Activated CD4-positive, alpha-beta T cell treated with anti-CD3 and anti-CD28 coated beads, Interleukin-2, amount 50 U/mL, for 24 hours (primary cell): ENCODE data around the gene FOXJ2.
"Not testable (repeated sequence)": the region's sequence is repeated elsewhere in the genome, so short reads cannot be mapped to it uniquely, and the experiment has no call there.

Source experiments
- DNase-seq, 2 donors: peaks; one replicate each; pipeline ENCODE4 v3.0.0-alpha.2; 2020; ENCODE audit warnings: low read depth in 1 of 2, low spot score in 1 of 2

The FOXJ2 gene

DNA sequence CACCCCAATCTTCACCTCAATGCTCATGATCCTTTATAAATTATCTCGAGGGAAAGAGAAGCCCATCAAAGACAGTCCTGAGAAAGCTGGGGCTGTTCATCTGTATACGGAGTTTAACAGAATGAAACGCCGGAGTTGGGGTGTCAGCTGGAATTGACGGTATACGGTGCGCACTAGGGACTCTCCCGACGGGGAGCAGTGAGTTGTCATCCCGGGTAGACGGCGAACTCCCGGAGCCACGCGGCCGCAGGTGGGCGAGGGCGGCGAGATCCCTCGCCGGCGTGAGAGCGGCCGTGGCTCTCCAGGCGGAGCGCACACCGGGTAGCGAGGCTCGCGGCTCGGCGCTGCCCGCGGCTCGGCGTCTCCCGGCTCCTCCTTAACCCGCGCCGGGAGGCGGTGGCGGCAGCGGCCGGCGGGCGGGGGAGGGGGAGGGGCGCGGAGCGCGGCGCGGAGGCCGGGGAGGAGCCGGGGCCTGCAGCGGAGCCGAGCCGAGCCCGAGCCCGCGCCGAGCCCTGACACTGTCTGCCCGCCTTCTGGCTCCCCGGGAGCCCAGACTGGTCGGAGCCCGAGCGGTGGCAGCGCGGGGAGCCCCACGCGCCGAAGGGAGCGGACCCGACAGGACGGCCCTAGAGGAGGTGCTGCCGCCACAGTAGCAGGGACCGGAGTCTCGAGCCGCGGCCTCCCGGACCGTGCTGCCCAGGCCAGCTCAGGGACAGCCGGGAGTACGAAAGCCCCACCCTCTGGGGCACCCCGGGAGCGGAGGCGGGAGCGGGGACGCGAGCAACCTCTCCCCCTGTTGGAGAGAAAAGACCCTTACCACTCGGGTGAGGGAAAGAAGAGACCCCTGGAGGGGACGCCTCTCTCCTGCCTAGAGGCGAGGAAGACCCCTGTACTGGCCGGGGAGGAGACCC is at the start of gene FOXJ2:
TSS of gene FOXJ2 (plus strand) at position 475 of the 911 bp plus-strand sequence. CDS start 7,117 bp downstream, outside the sequence.
- DNase-seq: peak; percentile 54 to 63

DNA sequence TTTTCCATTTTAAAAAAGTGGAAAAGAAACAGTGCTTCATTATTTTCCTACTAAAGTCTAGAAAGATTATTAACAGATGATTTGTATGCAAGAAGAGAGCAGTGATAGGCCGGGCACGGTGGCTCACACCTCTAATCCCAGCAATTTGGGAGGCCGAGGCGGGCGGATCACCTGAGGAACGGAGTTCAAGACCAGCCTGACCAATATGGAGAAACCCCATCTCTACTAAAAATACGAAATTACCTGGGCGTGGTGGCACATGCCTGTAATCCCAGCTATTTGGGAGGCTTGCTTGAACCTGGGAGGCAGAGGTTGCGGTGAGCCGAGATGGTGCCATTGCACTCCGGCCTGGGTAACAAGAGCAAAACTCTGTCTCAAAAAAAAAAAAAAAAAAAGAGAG is 49.5 kb upstream of the FOXJ2 start:
- not testable (repeated sequence) for DNase-seq

DNA sequence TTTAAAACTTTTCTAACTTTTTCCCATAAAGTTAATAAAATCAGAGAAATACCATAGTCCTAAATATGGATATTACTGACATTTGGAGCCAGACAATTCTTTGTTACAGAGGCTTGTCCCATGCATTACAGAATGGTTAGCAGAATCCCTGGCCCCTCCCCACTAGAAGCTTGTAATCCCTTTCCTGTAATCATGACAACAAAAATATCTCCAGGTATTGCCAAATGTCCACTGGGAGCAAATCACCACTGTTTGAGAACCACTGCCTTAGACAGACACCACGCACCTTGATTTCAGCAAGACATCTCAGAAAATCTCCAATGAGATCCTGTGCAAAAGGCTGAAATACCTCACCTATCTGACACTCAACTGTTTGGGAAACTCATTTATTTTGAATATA is 49.1 kb upstream of the FOXJ2 start:
- not testable (repeated sequence) for DNase-seq

DNA sequence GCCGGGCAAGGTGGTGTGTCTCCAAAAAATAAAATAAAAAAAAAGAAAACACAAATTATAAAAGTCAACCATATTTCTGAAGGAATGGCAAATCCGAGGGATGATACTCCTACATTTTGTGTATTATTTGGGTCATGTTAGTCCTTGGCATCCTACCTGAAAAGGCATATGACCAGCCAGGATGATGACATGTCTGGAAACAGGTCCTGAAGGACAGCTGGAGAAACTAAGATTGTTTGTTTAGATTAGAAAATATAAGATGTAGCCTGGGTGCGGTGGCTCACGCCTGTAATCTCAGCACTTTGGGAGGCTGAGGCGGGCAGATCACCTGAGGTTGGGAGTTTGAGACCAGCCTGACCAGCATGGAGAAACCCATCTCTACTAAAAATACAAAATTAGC is 47.6 kb upstream of the FOXJ2 start:
- no peak for DNase-seq

DNA sequence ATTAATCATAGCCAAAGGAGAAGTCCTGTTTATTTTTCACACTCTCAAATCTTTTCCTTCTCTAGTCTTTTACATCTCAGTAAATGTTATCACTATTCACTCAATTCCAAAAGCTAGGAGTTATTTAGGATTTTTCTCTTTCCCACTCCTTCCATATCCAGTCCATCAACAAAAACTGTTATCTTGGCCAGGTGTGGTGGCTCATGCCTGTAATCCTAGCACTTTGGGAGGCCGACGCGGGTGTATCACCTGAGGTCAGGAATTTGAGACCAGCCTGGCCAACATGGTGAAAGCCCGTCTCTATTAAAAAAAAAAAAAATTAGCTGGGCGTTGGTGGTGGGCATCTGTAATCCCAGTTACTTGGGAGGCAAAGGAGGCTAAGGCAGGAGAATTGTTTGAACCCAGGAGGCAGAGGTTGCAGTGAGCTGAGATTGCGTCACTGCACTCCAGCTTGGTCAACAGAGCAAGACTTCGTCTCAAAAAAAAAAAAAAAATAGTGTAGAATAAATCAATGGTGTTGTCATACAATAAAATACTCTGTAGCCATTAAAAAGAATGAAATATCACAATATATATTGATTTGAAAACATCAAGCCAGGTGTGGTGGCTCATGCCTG is 46.6 kb upstream of the FOXJ2 start:
- DNase-seq: no peak

DNA sequence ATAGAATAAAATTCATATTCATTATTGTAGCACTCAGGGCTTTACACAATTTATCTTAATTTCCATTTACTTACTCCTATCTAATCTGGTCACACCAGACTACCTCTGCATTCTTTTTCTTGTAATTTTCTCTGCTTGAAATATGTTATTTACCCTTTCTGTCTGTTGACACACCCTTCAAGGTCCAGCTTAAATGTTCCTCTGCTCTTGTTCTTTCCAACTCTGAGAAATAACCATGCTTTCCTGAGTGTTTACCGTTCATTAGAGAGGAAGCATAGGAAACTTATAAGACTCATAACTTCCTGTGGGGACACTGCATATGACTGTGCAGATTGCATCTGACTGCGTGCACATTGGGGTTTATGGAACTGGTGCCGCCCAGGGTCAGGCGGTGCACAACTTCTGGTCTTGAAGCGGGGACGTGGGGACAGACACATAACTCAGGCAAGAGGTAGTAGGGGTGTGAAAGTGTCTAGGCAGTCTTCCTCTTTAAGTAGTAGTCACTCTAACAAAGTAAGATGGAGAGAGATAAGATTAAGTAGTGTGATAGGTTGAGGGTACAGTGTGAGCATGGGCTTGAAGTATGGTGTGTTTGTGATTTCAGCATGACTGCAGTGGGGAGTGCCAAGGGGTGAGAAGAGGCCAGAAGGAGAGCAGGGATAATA is 42.6 kb upstream of the FOXJ2 start:
- peak; percentile 26 to 55 for DNase-seq

DNA sequence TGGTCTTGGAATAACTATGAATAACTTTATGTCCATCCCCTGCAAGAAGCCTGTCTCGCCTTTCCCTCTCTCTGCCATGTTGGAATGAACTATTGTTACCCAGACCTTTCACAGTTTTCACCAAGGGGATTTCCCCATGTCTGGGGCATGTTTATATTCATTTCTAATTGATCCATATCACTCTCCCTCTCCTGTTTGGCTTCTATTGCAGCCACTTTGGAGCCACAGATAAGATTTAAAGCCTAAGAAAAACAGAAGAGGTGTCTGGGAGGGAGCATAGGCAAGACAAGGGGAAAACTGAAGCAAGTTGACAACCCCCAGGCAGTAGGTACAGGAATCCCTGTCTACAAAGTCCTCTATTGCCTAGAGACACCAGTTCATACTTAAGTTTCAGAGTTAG is 41.0 kb upstream of the FOXJ2 start:
- no peak for DNase-seq

DNA sequence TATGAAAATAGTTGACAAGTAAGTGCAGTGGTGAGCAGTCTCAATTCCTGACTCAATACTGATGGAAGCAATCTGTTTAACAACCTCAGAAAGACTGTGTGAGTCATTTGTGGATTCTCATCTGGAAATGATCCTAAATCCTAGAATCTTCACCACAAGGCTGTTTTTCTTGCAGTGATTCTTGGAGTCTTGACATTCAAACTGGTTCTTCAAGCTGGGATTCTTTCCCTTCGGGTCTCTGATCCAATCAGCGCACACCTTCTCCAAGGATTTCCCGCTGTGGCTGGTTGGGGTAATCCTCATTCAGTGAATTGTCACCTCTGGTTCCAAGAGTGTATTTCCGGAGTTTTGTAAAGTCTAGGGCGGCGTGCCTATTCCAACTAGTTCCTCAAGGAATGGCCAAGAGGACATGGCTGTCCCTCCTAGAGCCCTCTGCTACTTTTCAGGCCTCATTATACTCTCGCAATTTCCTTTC is 37.7 kb upstream of the FOXJ2 start:
- no peak for DNase-seq

DNA sequence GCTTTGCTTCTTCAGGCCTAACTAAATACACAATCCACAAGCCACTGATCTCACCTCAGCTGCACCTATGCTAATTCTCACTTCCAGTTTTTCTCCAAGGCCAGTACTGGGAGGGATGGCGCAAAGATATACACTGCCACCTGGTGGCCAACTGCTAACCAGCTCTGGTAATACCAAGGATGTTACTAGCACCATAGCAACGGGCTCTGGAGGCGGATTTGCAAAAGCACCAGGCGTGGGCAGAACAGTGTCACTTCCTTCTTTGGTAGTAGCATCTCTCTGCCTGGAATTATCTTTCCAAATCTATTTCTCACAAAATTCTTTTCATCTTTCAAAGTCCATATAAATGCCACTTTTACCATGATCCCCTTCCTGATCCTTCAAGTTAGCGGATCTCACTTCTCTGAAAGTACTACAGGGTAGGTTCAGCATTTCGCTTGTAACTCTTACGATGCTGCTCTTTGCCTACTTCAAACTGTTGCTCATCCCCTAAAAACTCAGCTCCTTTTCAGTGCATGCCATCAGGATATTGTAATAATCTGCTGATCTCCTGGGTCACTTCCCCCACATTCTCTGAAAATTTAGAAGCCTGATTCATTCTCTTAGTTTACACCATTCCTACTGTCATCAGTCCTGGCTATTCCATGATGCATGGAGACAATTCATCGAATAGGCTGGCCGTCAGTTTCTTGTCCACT is 37.1 kb upstream of the FOXJ2 start:
- DNase-seq: peak; percentile 57 to 88

DNA sequence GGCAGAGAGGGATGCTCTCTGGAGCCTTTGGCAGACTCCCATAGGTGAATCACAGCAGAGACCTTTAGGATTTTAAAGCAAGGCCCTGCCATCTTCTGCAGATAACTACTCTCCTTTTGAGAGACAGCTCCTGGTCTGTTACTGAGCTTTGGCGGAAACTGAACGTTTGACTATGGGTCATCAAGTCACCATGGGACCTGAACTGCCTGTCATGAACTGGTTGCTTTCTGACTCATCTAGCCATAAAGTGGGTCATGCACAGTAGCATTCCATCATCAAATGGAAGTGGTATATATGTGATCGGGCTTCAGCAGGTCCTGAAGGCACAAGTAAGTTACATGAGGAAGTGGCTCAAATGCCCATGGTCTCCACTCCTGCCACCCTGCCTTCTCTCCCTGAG is 31.7 kb upstream of the FOXJ2 start:
- not testable (repeated sequence) for DNase-seq

DNA sequence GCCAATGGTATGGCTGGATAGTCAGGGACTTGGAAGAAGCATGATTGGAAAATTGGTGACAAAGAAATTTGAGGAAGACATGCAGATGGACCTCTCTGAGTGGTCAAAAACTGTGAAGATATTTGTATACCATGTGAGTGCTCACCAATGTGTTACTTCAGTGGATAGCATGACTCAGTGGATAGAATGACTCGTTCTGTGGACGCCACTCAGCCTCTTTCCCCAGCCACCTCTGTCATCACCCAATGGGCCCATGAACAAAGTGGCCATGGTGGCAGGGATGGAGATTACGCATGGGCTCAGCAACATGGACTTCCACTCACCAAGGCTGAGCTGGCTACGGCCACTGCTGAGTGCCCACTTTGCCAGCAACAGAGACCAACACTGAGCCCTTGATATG is 31.0 kb upstream of the FOXJ2 start:
- DNase-seq: not testable (repeated sequence)

DNA sequence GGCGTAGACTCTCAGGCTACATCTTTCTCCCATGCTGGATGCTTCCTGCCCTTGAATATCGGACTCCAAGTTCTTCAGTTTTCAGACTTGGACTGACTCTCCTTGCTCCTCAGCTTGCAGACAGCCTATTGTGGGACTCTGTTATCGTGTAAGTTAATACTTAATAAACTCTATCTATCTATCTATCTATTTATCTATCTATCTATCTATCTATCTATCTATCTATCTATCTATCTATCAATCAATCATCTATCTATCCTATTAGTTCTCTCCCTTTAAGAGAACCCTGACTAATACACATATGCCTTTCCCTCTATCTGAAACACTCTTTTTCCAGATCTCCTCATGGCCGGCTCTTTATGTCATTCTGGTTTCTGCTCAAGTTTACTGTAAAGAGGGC is 27.6 kb upstream of the FOXJ2 start:
- DNase-seq: not testable (repeated sequence)

DNA sequence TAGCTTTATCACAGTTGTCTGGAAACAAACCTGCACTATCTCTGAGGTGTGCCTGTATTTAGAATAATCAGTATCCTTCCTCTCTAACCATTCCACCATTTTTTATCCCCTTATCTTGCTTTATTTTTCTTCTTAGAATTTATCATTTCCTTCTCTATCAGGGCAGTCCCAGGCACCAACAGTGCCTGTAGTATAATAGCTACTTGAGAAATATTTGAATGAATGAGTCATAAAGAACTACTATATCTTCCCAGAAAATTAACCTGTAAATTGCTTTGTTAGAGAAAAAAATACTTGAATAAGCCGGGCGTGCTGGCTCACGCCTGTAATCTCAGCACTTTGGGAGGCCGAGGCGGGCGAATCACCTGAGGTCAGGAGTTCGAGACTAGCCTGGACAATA is 21.2 kb upstream of the FOXJ2 start:
- no peak for DNase-seq

DNA sequence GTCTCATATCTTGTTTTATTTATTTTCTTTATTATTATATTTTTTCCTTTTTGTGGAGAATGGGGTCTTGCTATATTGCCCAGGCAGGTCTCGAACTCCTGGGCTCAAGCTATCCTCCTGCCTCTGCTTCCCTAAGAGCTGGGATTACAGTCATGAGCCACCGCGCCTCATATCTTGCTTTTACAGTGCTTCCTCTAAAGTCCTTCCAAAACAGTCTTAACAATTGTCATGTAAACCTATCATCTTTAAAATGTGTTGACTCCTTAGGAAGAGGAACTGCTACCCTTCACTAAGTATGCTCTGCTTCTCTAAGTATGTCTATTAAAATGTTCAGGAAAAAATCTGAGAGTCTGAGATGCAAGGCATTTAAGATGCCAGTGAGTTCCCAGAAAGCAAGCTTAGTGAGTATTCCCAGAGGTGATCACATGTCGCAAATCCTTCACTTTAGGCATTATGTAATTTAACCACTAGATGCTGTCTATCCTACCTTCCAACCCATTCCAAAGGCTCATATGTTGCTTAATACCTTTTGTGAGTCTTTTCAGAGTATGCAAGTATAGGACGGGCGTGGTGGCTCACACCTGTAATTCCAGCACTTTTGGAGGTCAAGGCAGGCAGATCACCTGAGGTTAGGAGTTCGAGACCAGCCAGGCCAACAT is 19.7 kb upstream of the FOXJ2 start:
- DNase-seq: no peak

DNA sequence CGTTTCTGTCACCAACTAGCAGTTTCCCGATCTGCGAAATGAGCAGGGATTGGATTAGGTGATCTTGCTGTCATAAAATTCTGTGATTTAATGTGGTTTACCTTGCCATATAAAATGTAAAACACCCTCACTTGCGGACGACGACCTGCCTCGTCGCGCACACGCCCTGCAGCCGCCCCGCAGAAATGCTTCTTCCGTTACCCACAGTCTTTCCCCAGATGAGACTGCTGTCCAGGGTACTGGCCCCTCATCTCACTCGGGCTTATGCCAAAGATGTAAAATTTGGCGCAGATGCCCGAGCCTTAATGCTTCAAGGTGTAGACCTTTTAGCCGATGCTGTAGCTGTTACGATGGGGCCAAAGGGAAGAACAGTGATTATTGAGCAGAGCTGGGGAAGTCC is 17.7 kb upstream of the FOXJ2 start:
- no peak for DNase-seq

DNA sequence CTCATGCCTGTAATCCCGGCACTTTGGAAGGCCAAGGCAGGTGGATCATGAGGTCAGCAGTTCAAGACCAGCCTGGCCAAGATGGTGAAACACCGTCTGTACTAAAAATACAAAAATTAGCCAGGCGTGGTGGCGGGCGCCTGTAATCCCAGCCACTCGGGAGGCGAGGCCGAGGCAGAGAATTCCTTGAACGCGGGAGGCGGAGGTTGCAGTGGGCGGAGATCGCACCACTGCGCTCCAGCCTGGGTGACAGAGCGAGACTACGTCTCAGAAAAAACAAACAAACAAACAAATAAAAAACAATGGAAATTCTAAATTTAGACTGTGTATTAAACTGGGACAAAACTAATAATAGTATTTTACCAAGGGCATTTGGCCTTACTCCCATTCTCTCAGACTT is 14.3 kb upstream of the FOXJ2 start:
- not testable (repeated sequence) for DNase-seq

DNA sequence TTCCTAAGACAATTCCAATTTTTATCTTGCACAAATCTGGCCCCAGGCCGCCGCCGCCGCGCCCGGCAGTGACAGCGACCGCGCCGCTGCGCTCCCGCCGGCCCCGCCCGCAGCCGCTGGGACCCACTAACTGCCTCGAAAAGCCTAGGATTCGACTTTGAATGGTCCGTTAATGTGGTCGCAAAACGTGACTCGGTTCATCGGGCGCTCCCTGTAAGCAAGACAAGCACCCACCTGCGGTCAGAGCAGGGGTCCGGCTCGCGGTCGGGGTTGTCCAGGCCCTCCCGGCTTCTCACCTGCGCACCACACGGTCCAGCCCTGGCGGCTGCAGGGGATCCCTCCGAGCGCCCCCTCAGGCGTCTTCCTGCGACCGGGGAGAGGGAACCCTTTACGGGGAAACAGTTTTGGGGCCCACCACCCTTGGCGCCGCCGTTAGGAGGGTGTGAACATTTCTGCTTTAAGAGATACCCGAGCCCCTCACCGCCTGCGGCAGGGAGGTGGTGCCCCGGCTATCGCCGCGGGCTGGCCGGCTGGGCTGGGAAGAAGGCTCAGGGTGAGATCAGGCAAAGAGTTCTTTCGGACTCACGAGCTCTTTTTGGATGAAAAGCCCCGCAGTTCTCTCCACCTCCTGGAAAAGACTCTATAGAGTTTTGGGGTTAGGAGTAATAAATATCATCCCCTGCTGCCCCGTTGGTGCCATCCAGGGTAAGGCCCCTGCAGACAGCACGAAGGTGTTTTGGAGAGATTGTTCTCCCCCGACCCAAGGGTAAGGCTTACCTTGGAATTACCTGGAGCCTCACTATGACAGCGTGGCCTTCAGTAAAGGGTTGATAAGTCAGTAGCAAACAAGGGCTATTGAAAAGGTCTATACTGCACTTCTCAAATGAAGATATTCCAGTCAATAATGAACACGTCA is 13.6 kb upstream of the FOXJ2 start:
- no peak for DNase-seq

DNA sequence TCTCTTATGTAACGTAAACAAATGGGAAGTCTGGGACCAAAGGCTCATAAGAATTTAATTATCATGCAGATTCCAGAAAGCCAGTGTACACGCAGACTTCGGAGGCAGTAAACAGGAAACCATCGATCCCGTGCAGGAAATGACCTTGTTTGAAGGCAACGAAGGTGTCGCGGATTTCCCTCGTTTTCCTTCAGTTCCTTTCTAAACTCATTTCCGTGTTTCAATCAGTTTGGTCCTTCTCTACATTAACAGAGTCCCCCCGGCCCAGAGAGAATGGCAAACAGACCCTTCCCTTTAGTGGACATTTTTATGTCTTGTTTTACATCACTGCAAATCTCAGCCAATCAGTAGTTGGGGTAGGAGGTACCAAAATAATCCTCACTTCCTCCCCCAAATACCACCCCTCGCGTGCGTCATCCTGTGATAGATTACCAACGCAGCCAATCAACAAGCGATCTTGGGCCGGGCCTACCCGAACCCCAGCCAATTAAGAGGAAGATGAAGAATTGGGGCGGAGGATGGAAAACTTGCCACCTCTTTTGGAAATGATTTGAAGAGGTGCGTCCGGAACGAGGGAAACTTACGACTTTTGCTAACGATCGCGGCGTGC is 6.1 kb upstream of the FOXJ2 start:
- DNase-seq: peak; percentile 80 to 97

DNA sequence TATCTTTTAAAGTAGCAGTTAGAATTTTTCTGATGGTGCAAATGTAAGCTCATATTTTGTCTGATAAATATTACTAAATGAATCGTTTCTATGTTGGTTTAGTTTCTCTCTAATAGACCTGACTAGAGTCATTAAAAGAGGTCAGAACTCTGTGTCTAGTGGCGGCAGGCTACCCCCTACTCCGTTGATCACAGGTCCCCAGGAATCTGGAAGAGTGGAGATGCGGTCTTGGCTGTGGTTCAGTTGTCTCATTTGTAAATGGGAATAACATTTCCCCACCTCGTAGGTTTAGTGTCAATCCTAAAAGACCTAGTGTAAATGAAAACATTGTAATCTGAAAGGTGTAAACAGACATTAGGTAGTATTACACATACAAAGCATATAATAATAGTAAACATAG is 4.7 kb upstream of the FOXJ2 start:
- no peak for DNase-seq
